Measurements from ENCODE around the gene DLG5.

Gene DLG5

DNA sequence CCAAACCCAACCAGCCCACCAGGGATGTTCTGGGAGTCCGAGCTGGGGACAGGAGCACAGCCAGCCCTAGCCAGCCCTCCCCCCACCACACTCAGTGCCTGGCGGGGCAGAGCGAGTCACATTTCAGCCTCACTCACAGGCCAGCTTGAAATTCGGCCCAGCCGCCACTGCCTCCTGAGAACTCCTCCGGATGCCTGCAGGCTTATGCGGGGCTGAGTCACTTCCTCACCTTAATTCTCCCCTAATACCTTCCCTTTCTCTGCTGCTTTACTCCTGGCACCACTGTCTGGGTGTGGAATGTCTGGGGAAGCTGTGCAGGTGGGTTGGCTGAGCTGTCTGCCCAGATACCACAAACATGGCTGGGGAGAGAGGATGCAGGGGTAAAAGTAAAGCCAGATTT is 22.6 kb upstream of the DLG5 start:
- ChIA-PET CTCF (no interaction called here), POLR2A (no interaction called here)
- DNase-seq (ENCODE audit: extremely low spot score): no peak
- TF ChIP-seq, protein P1, sequence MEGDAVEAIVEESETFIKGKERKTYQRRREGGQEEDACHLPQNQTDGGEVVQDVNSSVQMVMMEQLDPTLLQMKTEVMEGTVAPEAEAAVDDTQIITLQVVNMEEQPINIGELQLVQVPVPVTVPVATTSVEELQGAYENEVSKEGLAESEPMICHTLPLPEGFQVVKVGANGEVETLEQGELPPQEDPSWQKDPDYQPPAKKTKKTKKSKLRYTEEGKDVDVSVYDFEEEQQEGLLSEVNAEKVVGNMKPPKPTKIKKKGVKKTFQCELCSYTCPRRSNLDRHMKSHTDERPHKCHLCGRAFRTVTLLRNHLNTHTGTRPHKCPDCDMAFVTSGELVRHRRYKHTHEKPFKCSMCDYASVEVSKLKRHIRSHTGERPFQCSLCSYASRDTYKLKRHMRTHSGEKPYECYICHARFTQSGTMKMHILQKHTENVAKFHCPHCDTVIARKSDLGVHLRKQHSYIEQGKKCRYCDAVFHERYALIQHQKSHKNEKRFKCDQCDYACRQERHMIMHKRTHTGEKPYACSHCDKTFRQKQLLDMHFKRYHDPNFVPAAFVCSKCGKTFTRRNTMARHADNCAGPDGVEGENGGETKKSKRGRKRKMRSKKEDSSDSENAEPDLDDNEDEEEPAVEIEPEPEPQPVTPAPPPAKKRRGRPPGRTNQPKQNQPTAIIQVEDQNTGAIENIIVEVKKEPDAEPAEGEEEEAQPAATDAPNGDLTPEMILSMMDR (IDR thresholded peaks at IDR 0.05; ENCODE audit: control extremely low read depth, extremely low read depth, low read depth, missing control alignments): no peak

DNA sequence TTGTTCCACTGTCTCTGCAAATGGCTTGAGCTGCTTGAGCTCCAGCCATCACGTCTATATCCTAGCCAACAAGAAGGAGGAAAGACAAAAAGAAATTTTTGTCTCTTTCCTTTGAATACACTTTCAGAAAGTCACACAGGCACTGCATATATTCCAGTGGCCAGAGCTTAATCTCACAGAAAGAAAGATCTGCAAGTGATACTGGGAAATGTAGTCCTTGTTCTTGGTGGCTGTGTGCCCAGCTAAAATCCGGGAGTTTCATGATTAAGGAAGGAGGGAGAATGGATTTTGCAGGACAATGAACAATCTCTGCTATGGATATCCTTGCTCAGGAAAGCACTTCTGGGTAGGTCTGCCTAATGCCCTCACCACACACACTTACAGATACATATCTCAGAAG is 19.5 kb upstream of the DLG5 start:
- TF ChIP-seq, protein P1 (IDR thresholded peaks at IDR 0.05; ENCODE audit: control extremely low read depth, extremely low read depth, low read depth, missing control alignments): no peak
- no peak for DNase-seq (ENCODE audit: extremely low spot score)
- POLR2A ChIA-PET: no interaction called here
- CTCF ChIA-PET: no interaction called here

DNA sequence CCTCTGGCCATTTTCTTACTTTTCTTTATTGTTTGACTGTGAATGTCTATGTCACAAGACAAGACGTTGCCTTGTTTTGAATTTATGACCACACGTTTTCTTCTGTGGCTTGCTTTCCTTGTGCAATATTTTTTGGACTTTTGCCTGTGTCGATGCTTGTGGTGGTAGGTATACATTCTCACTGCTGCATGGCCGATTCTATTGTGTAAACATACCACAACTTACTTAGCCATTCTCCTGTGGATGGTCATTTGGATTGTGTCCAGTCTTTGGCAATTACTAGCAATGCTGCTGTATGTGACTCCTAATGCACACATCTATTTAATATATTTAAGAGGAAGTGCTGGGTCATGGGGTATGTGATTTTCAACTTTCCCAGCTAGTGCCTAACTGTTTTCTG is 18.0 kb upstream of the DLG5 start:
- TF ChIP-seq, protein P1 (IDR thresholded peaks at IDR 0.05; ENCODE audit: control extremely low read depth, extremely low read depth, low read depth, missing control alignments): no peak

DNA sequence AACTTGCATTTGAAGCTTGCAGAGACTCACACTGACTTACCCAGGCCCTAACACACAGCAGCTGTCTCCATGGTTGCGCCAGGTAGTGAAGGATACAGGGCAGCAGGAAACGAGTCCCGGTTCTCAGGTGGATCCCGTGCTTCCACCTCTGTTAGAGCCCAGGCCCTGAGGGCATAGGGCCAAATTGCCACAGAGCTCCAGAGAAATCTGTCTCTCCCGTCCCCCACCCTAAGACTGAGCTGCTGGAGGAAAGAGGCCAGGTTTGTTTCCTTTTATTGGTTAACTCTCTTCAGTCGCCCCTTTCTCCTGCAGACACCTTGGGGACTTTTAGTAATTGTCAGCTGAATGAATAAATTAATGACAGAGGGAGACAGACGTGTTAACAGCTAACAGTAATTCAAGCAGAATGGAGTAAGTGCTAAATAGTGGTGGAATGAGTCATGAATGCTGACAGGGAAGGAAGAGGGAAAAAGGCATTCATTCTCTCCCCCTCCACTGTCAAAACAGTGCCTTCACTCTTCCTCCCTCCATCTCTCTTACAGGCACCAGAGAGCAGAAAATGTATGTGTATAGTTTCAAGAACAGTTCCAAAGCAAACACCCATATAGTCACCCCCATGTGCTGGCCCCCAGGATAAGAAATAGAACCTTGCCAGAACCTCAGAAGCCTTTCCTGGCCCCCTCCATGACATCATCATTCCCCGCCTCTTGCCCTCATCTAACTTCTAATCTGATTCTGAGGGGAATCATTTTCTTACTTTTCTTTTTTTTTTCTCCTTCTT is 16.8 kb upstream of the DLG5 start:
- POLR2A ChIA-PET: no interaction called here
- no peak for DNase-seq (ENCODE audit: extremely low spot score)
- CTCF ChIA-PET: interaction anchor here (0.9 kb wide), 1 partner anchor 10 kb away, joined by 3 read pairs; no protein-coding TSS in a partner anchor
- TF ChIP-seq, protein P1 (IDR thresholded peaks at IDR 0.05; ENCODE audit: control extremely low read depth, extremely low read depth, low read depth, missing control alignments): no peak

More for the DNA sequence above, 18.0 kb upstream of the DLG5 start:
- DNase-seq (ENCODE audit: extremely low spot score): no peak
- POLR2A ChIA-PET: no interaction called here
- CTCF ChIA-PET: interaction anchor here (1.6 kb wide), 1 partner anchor 30 kb away, joined by 3 read pairs; no protein-coding TSS in a partner anchor

DNA sequence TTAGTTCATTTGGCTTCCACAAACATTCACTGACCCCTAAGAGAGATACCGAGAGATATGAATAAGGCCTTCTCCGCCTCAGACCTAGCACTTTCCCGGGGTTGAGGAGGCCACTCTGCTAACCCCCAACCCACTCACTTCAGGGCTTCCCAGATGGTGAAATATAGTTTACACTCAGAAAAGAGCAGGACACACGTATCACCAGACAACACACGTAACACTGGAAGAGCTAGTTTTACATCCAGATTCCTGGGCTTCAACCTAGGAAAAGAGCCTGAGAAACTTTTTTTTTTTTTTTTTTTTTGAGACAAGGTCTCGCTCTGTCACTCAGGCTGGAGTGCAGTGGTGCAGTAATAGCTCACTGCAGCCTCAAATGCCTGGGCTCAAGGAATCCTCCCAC is 15.2 kb upstream of the DLG5 start:
- DNase-seq (ENCODE audit: extremely low spot score): no peak
- POLR2A ChIA-PET: interaction anchor here (0.6 kb wide), 1 partner anchor 142 kb away, joined by 6 read pairs; no protein-coding TSS in a partner anchor
- TF ChIP-seq, protein P1 (IDR thresholded peaks at IDR 0.05; ENCODE audit: control extremely low read depth, extremely low read depth, low read depth, missing control alignments): no peak
- CTCF ChIA-PET: no interaction called here

DNA sequence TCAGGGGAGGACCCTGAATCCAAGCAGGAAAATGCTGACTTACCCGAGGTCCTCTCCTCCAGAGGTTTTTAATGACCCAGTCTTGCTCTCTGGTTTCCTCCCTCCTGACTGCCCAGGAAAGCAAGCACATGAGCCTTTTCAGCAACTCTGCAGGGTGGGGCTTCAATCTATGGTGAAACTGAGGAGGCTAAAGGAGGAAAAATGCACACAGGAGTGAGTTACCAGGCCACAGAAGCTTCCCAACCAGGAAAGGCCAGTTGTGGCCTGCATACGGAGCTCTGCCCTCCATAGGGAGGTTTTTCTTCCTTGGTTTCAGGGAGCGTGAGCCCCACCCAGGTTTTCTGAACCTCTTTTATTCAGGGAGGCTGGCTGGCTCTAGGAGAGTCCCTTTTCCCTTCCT is 14.1 kb upstream of the DLG5 start:
- TF ChIP-seq, protein P1 (IDR thresholded peaks at IDR 0.05; ENCODE audit: control extremely low read depth, extremely low read depth, low read depth, missing control alignments): no peak
- ChIA-PET CTCF (no interaction called here), POLR2A (no interaction called here)
- no peak for DNase-seq (ENCODE audit: extremely low spot score)
